T-helper 1 cell (primary cell): ENCODE results near the gene FOXL1.

Source experiments
- DNase-seq, 5 donors: peaks; one replicate each; pipeline ENCODE4 v3.0.0-alpha.2; 2012 to 2020

FOXL1 gene

DNA sequence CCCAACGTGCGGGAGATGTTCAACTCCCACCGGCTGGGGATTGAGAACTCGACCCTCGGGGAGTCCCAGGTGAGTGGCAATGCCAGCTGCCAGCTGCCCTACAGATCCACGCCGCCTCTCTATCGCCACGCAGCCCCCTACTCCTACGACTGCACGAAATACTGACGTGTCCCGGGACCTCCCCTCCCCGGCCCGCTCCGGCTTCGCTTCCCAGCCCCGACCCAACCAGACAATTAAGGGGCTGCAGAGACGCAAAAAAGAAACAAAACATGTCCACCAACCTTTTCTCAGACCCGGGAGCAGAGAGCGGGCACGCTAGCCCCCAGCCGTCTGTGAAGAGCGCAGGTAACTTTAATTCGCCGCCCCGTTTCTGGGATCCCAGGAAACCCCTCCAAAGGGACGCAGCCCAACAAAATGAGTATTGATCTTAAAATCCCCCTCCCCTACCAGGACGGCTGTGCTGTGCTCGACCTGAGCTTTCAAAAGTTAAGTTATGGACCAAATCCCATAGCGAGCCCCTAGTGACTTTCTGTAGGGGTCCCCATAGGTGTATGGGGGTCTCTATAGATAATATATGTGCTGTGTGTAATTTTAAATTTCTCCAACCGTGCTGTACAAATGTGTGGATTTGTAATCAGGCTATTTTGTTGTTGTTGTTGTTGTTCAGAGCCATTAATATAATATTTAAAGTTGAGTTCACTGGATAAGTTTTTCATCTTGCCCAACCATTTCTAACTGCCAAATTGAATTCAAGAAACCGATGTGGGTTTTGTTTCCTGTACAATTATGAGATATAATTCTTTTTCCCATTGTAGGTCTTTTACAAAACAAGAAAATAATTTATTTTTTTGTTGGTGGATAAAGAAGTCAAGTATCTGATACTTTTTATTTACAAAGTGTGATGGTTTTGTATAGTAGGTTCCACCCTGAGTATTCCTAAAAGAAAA lies 9.4 kb upstream of the FOXL1 start:
- DNase-seq, result no peak

GRCh38 chr16:86569701-86570447 lies 8.5 kb upstream of the FOXL1 start:
- DNase-seq, result no peak

DNA sequence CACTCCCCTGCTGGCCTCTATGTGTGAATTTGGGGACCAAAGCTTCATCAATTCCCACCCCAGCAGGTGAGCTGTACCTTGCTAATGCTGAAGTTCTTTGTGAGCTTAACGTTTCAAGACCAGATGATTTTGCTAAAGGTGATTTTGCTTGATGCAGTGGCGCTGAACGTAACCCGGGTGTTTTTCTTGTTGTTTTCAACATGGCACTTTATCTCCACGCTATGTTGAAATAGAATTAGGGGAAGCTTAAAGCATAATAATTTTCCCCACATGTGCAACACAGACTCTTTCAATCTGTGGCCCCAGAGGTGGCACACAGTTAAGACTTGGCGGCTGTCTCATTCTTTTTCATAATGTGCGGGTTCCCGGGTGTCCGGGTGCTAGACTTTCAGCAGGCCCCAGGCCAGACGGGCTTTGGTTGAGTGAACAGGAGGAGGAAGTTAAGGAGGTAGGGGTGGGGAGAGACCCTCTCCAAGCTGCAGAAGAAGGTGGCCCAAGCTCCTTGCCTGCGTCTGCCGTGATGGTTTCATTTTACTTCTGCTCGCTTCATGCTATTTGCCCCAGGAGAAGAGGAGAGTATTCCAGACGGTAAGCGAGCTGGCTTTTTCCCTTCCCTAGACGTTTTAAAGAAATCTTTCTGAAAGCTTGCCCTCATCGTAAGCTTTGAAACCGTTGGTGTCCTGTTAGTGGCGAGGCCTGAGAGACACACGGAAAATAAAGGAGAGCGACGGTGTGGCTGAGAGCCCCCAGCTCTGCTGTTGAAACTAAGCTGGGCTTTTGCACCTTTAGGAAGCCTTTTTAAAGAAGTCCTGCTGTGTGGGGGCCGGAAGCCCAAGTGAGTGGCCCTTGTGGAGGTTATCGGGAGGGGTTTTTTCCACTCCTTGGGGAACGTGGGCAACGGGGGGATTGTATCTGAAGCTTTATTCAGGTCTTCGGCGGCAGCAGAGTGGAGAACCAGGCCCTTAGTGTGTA lies 7.5 kb upstream of the FOXL1 start:
- DNase-seq, result no peak

GRCh38 chr16:86571530-86571915 lies 6.8 kb upstream of the FOXL1 start:
- DNase-seq, result no peak

- DNase-seq, result no peak
Observed at GRCh38 chr16:86572041-86572521, 6.3 kb upstream of the FOXL1 start.

DNA sequence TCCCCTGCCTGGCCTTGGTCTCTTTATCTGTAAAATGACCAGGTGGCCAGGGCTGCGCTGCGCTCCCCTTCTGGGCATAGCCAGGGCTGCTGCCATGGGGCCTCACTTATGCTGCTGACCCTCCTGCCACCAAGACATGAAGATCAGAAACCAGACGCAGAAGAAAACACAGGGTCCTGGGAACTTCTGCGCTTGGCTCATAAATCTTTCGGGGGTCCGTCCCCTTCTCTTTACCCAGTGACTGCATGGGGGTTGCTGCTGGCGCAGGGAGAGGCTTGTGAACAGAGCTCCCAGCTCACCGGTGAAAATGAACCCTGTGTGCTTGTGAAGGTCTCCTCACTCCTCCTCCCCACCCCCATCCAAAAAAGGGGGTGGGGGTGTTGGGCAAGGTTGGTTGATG lies 5.7 kb upstream of the FOXL1 start:
- DNase-seq, result no peak

DNA sequence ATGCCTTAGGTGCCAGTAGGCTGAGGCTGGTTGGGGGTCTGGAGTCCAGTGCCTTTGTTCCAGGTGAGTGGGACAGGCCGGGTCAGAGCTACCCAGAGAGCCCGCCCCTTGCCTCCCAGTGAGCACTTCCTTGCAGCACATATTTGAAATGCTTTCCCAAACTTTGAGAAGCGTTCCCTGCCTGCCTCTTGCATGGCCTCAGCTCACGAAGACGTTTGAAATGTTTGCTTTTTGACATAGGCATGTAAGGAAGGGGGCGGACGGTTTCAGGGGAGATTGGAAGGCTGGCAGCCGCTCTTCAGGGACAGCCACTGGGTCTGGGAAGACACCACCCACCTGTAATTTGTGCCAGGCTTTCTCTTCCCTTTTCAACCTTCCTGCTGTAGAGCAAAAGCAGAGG lies 5.1 kb upstream of the FOXL1 start:
- DNase-seq, result no peak

GRCh38 chr16:86573646-86574508 lies 4.5 kb upstream of the FOXL1 start:
- no peak for DNase-seq

- no peak for DNase-seq
Observed at GRCh38 chr16:86574646-86575045, 3.7 kb upstream of the FOXL1 start.

DNA sequence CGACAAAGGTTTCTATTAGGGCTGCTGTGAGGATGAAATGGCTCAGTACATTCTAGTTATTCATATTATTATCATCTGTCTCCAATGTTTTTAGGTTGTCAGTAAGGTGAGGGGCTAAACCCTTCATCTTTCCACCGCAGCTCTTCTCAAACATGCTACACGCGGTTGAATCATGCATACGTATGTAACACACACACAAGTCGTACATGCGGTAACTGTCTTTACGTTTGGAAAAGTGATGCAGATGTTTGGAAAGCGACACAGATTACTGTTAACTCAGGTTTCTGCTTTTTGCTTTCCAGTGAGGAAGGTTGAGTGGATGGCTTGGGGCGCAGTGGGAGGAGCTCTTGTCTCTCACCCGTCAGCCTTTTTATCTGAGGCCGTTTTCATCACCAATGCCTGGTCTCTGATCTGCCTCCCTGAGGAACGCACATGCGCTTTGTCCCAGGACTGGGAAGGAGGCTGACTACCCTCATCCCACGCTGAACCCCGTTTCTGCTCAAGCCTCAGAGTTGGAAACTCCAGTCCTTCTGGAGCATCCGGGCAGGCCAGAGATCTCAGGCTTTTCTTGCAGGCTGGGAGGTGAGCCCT lies 3.2 kb upstream of the FOXL1 start:
- no peak for DNase-seq

DNA sequence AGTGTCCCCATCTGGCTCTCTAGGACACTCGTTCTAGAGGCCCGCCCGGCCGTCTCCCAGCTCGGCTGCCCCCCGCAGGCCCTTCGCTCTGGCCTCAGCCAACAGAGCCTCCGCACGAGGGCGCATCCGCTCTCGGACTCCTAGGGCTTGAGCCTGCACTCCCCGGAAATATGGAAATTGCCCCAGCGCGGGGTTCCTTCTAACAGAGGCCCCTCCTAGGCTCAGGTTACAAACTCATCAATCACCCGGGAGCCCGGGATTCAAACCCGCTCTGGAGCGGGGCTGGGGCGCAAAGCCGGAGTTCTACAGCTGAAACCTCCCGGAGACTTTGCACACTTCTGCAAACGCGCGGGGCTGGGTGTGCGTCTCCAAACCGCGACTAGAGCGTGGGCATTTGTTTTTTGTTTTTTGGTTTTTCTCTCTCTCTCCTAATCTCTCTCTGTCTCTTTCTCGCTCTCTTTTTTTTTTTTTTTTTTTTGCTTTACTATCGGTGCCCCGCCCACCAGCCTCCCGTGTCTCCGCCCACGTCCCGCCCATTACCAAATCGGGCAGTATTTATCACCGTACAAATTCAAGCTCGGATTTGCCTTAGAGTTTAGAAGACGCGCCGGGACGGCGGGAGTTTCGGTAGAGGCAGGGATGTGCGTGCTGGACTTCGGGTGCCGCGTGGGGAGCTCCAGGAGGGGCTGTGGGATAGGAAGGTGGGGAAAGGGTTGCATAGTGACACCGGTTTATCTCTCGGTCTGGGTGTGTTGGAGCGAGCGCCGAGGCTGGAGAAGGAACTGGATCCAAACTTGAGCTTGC lies 2.4 kb upstream of the FOXL1 start:
- DNase-seq, result peak in 2 of 5 donors; percentile 19 to 29

DNA sequence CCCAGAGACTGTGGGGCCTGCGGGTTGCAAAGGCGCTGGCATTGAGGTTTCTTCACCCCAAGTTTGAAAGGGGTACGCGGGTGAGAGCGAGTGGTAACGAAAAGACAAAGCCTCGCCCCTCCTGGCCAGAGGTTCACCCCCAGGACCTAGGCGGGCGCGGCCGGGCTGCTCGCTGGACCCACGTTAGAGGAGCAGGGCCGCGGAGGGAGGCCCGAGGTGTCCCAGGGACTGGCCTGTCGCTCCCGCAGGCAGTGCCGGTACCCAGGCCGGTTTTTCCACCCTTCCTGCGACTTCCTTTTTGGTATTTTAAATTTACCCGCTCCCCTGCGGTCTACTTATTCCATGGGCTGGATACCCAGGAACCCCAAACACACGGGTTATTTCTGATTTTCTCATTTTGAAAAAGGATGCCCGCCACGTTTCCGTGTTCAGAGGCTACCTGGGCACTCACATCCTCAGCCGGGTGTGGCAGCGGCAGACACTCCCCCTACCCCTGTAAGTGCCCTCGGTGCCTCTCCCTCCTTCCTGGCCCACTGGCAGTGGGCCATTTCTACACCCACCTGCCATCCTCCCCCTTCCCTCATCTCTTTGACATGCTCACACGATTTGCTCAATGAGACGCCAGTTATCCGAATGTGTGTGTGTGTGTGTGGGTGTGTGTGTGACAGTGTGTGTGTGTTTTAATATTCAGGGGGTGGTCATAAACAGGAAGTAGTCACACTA lies 1.6 kb upstream of the FOXL1 start:
- DNase-seq, result no peak

GRCh38 chr16:86577314-86577971 lies 906 bp upstream of the FOXL1 start:
- DNase-seq, result no peak

GRCh38 chr16:86578611-86579267 lies 390 bp downstream of the FOXL1 start:
- DNase-seq, result no peak

DNA sequence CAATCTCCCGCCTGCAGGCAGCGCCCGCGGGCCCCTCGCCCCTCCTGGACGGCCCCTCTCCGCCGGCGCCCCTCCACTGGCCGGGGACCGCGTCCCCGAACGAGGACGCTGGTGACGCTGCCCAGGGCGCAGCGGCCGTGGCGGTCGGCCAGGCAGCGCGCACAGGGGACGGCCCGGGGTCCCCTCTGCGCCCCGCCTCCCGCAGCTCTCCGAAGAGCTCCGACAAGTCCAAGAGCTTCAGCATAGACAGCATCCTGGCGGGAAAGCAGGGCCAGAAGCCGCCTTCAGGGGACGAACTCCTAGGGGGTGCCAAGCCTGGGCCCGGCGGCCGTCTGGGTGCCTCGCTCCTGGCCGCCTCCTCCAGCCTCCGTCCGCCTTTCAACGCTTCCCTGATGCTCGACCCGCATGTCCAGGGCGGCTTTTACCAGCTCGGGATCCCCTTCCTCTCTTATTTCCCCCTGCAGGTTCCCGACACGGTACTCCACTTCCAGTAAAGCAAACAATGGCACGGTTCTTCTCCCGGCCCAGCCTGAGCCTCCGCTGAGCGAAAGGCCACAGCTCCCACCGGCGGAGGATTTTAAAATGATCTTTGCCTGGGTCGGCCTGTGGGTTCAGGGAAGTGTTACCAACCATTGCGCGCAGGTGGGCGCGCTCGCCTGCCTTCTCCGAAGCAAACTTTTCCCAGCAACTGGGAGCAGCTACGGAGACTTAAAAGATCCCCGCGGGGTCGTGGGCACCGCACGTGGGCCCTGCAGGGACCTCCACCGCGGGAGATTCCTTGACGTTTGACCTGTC lies 1.1 kb downstream of the FOXL1 start:
- DNase-seq, result no peak

DNA sequence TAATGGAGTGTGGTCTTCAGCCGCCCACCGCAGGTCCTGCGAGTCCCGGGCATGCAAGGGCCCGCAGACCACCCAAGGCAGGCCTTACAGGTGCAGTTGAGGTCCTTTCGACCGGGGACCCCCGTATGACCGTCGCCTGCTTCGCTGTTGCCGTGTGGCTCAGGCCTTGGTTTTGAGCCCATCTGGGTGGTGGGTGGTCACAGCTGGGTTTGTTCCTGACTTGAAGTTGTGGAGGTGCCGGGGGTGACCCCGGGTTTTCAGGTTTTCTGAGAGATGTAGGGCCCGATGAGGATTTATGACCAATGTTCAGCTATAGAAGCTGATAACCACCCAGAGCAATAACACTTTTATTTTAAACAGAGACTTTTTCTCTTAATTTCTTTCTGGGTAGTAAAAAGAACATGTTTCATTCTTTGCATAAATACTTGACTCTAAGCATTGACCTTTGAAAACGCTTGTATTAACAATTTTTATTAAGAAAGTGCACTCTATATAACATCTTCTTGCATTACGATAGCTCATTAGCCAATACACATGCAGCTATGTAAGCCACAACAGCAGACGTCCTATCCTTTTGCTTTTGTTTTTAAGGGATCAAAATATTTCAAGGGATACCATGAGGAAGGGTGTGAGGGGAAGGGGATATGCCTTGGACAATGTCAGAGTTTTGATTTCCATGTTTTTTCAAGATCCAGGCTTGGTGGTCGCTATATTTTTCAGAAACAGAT lies 1.9 kb downstream of the FOXL1 start:
- no peak for DNase-seq

GRCh38 chr16:86580791-86581170 lies 2.4 kb downstream of the FOXL1 start:
- DNase-seq, result no peak
